HUES6 (cell line): ENCODE data around the gene MGAT2.

Source experiments
- H3K27ac ChIP-seq: 2 replicates; pipeline ENCODE4 v1.7.0; 2013; ENCODE audit warnings: low read depth, mild to moderate bottlenecking, low read length, inconsistent platforms
- H3K27me3 ChIP-seq: 2 replicates; pipeline ENCODE4 v1.6.1; 2013; ENCODE audit warnings: low read length; ENCODE audit not compliant: control insufficient read depth, insufficient read depth
- H3K36me3 ChIP-seq: 2 replicates; pipeline ENCODE4 v1.6.1; 2013; ENCODE audit warnings: low read length; ENCODE audit not compliant: control insufficient read depth, insufficient read depth
- H3K4me1 ChIP-seq: 2 replicates; pipeline ENCODE4 v1.6.1; 2013; ENCODE audit warnings: low read length; ENCODE audit not compliant: control insufficient read depth, insufficient read depth
- H3K4me3 ChIP-seq: 2 replicates; pipeline ENCODE4 v1.5.1; 2013; ENCODE audit warnings: low read depth, low read length
- H3K9ac ChIP-seq: one replicate; pipeline ENCODE4 v1.6.1; 2013; ENCODE audit warnings: mild to moderate bottlenecking, low read length
- H3K9me3 ChIP-seq: 2 replicates; pipeline ENCODE4 v1.6.1; 2013; ENCODE audit warnings: low read depth, low read length; ENCODE audit not compliant: control insufficient read depth, insufficient read depth

MGAT2 gene

DNA sequence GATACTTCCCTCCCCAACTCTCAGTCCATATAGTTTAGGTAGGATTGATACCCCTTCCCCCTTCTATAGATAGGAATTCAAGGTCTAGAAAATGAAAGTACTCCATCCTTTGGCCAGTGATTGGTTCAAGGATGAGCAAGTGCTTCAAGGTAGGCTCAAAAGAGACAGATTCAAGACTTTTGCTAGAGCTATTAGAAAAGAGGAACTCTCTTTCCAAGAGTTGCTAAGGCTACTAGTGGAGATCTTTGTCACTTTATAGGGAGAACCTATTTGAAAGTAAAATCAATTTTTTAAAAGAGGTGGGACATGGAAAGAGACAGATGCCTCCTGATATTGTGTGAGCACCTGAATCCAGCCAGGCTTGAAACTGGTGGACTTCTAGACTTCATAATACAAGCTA is 49.9 kb downstream of the MGAT2 start:
- Histone ChIP-seq H3K27me3 (no peaks in the 10 kb centered on the region), H3K27ac (no peak overlapping the region), H3K4me3 (no peak overlapping the region), H3K9ac (no peak overlapping the region), H3K36me3 (peaks cover 37% of the 10 kb centered on the region), H3K9me3 (no peaks in the 10 kb centered on the region), H3K4me1 (no peaks in the 10 kb centered on the region)
